NCI-H510A treated with DMSO at 0.1 percent for 48 hours (cell line): ENCODE data around the gene L3MBTL2.

Source experiments
- DNase-seq: peaks from one replicate; lab custom pipeline; 2025; lab: John Stamatoyannopoulos, UW

L3MBTL2 gene

DNA sequence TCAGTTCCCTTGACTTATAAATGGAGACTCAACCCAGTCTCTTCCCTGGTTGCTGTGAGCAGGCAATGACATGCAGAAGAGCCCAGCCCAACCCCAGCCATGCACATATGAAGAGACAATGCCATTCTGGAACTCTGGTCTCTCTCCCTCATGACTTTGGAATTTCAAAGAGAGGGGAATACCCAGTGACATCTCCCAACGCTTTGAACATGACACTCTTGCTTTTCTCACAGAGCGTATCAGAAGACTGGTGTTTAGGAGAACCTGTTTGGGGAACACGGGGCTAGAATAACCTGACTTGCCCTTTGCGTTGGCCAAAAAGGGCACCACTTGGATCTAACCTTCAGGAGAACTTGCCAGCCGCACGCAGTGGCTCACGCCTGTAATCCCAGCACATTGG lies 68.0 kb downstream of the L3MBTL2 start:
- DNase-seq = no peak

DNA sequence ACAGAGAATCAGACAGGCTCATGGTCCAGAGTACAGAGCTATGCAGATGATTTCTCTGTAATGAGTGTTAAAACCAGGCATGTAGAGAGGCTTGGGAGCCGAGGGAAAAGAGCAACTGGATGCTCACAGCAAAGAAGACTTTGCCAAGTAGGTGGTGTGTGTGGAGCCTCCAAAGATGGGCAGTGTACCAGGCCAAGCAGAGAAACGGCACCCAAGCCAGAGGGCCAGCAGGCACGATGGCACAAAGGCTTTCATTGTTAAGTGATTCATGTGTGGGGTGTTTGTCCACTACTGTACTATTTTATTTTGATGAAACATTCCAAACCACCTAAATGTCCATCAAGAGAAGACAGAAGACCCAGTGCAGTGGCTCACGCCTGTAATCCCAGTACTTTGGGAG lies 69.7 kb downstream of the L3MBTL2 start:
- no peak for DNase-seq

DNA sequence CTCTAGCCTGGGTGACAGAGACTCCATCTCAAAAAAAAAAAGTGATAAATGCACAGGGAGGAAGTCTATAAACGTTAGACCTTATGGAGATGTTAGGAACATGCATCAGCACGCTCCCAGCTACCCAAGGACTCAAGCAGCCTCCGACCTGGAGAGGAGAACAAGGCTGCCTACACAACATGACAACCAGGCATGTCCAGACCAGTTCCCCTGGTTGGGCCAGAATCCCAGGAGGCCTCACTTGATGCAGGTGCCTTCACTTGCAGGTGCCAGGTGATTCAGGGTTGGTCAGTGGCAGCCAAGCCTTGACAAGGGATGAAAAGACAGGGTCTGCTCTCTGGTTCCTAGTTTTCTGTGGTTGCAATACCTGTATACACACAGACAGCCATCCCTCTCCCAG lies 75.0 kb downstream of the L3MBTL2 start:
- DNase-seq = no peak

DNA sequence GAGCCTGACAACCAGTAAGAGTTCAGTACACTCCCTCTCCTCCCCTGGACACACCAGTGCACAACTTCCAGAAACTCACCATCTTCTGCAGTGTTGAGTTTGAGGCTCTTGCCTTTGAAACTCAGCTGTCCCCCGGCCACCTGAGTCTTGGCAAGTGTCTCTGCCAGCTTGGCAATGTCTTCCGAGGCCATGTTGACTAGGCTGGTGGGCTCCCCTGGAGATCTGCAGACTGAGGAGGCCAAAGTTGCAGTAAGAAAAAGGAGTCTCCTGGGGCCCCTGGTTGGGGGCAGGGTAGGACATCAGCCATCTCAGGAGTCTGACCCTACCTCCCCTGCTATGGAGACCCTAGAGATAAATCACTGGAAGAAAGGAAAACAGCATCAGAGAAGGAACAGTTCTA lies 75.7 kb downstream of the L3MBTL2 start:
- no peak for DNase-seq
